HepG2 (cell line): ENCODE data around the gene ATOH8. TPM values are rescaled to one million over a fixed set of nuclear protein-coding genes. Genes with fewer than 3 reads are reported as not detected.

Source experiments
- ATAC-seq: fragments of 200-7000 bp; cut with Tn5 transposase; 3 replicates; pipeline ENCODE4 v1.9.1; 2020; ENCODE audit warnings: mild to moderate bottlenecking, moderate library complexity
- BruUV-seq: library from RNA; stranded (reverse); fragments of 400-500 nt; replicated peaks from 2 replicates; lab custom pipeline; 2021; lab: Mats Ljungman, UMichigan
- CTCF ChIA-PET: fragments of 300-600 bp; formaldehyde crosslinking; extraction: SDS; loops from one replicate; lab custom pipeline; 2021; ENCODE audit warnings: low total read pairs, inconsistent platforms, low intra/inter-chr PET ratio; lab: Yijun Ruan, JAX
- POLR2A ChIA-PET: fragments of 350-600 bp; sonication (Branson Sonifier 250); formaldehyde crosslinking; loops from one replicate; lab custom pipeline; 2020; ENCODE audit warnings: antibody characterized with exemption, inconsistent platforms; lab: Yijun Ruan, JAX
- DNase-seq: peaks from one replicate; pipeline ENCODE4 v3.0.0-alpha.2; 2015; ENCODE audit warnings: low spot score
- FAIRE-seq: peaks from 3 replicates; lab custom pipeline; 2011; peaks lifted over from hg19 to GRCh38; lab: Jason Lieb, UNC
- H2AFZ ChIP-seq: one replicate; pipeline ENCODE4 v1.6.1; 2011; ENCODE audit warnings: low read length, inconsistent platforms
- H3K27ac ChIP-seq: fragments of 300-600 bp; 3 replicates; pipeline ENCODE4 v1.8.0; 2011; ENCODE audit warnings: mixed run types, mild to moderate bottlenecking, mixed read lengths, low read length, inconsistent platforms; ENCODE audit not compliant: insufficient read depth; ENCODE audit errors: extremely low read length
- H3K27me3 ChIP-seq, 2 experiments: fragments of 200-600 bp in 1 of 2; 2 replicates in 1 of 2; 3 replicates in 1 of 2; pipeline versions ENCODE4 v1.6.0 to v1.8.0; 2011; ENCODE audit warnings: low read length in 2 of 2, mild to moderate bottlenecking in 2 of 2, moderate library complexity in 2 of 2, inconsistent platforms in 1 of 2; ENCODE audit not compliant: insufficient read depth in 2 of 2, control insufficient read depth in 1 of 2
- H3K36me3 ChIP-seq, 2 experiments: fragments of 200-600 bp in 1 of 2; replicated peaks in 1 of 2; 2 replicates in 1 of 2; 3 replicates in 1 of 2; pipeline versions ENCODE4 v1.5.1 to v1.8.0; 2011; ENCODE audit warnings: low read length in 2 of 2, inconsistent platforms in 1 of 2; ENCODE audit not compliant: insufficient read depth in 2 of 2, control insufficient read depth in 1 of 2
- H3K4me1 ChIP-seq: 2 replicates; pipeline ENCODE4 v1.5.1; 2012; ENCODE audit warnings: low read length, inconsistent platforms; ENCODE audit not compliant: insufficient read depth
- H3K4me2 ChIP-seq: 2 replicates; pipeline ENCODE4 v1.6.0; 2011; ENCODE audit warnings: low read depth, low read length, inconsistent platforms
- H3K4me3 ChIP-seq, 3 experiments: fragments of 200-600 bp in 1 of 3; sonication (generic), shearing (Covaris generic) in 1 of 3; replicated peaks in 1 of 3; 2 replicates each; pipeline ENCODE4 v1.5.1; 2011 to 2016; ENCODE audit warnings: low read length in 3 of 3, inconsistent platforms in 2 of 3, low read depth in 2 of 3, mild to moderate bottlenecking in 2 of 3, control low read depth in 1 of 3, mixed read lengths in 1 of 3; ENCODE audit not compliant: insufficient read depth in 1 of 3
- H3K79me2 ChIP-seq: one replicate; pipeline ENCODE4 v1.6.1; 2011; ENCODE audit warnings: low read length, inconsistent platforms; ENCODE audit not compliant: insufficient read depth
- H3K9ac ChIP-seq: 2 replicates; pipeline ENCODE4 v1.6.0; 2011; ENCODE audit warnings: mild to moderate bottlenecking, low read depth, low read length, inconsistent platforms; ENCODE audit not compliant: insufficient read depth
- H3K9me3 ChIP-seq: 2 replicates; pipeline ENCODE4 v1.5.1; 2012; ENCODE audit warnings: mild to moderate bottlenecking, low read length
- H4K20me1 ChIP-seq: 2 replicates; pipeline ENCODE4 v1.6.0; 2011; ENCODE audit warnings: inconsistent platforms, mild to moderate bottlenecking, low read length, moderate library complexity; ENCODE audit not compliant: insufficient read depth
- ARNT2 ChIP-seq: sonication (generic); formaldehyde crosslinking; IDR thresholded peaks from 2 replicates; pipeline ENCODE4 v1.8.0; 2022; ENCODE audit warnings: mild to moderate bottlenecking, low read depth, missing genetic modification reagents, moderate library complexity
- LCORL ChIP-seq, 2 experiments: fragments of 450-650 bp in 1 of 2; sonication (generic) in 1 of 2; formaldehyde crosslinking in 1 of 2; IDR thresholded peaks; 2 replicates each; pipeline versions ENCODE4 v1.5.0 to v1.6.1; 2017 to 2020; ENCODE audit warnings: antibody characterized with exemption in 1 of 2, missing genetic modification reagents in 1 of 2
- PAWR ChIP-seq: sonication (generic); formaldehyde crosslinking; IDR thresholded peaks from 2 replicates; pipeline ENCODE4 v1.4.0; 2020; ENCODE audit warnings: missing genetic modification reagents, mild to moderate bottlenecking, borderline replicate concordance
- SMAD3 ChIP-seq: sonication (generic); formaldehyde crosslinking; IDR thresholded peaks from 2 replicates; pipeline ENCODE4 v1.4.0; 2020; ENCODE audit warnings: missing genetic modification reagents
- ZFP1 ChIP-seq: IDR thresholded peaks from 2 replicates; pipeline ENCODE4 v1.6.1; 2016
- ZFP36L2 ChIP-seq: sonication (generic); formaldehyde crosslinking; IDR thresholded peaks from 2 replicates; pipeline ENCODE4 v1.4.0; 2020; ENCODE audit warnings: missing genetic modification reagents
- ZNF205 ChIP-seq: IDR thresholded peaks from 2 replicates; pipeline ENCODE4 v1.6.1; 2018; ENCODE audit warnings: missing biosample characterization, missing genetic modification reagents
- WGBS: methylation state at CpG from one replicate; pipeline ENCODE4 v1.1.6; 2017; ENCODE audit warnings: low lambda C conversion rate; 5-methylcytosine and 5-hydroxymethylcytosine counted together
- in situ Hi-C: cut with HindIII; loops from 2 replicates; pipeline ENCODE4 v1.10.0; 2017; ENCODE audit warnings: low pct_unique_long_range_greater_than_20kb; ENCODE audit not compliant: extremely low pct_ligation_motif_present
- intact Hi-C: fragments of 100-400 bp; cut with micrococcal nuclease; formaldehyde crosslinking; loops from one replicate; pipeline ENCODE4 v1.10.0; 2022; ENCODE audit not compliant: unreplicated experiment
- polyA plus RNA-seq, 8 experiments: library from polyadenylated mRNA; depleted of rRNA in 3 of 8; stranded (reverse) in 7 of 8; unstranded in 1 of 8; fragments of >200 nt; fragmentation: Illumina TruSeq in 4 of 8; extraction: Trizol in 4 of 8; gene quantifications; 2 replicates each; pipeline versions ENCODE4 v1.2.1 to v1.2.3, GENCODE V29; 2011 to 2016; ENCODE audit warnings: low read depth in 4 of 8, missing spikeins in 1 of 8, mixed read lengths in 1 of 8; ENCODE audit not compliant: insufficient read depth in 1 of 8
- total RNA-seq, 5 experiments: library from RNA; depleted of rRNA; stranded (reverse); fragments of >200 nt; fragmentation: Illumina TruSeq; extraction: Trizol; gene quantifications; 2 replicates each; pipeline ENCODE4 v1.2.3, GENCODE V29; 2016; ENCODE audit warnings: low read depth in 1 of 5
- TF ChIP-seq, protein P1 (sequence below): sonication (generic); formaldehyde crosslinking; IDR thresholded peaks from 2 replicates; pipeline ENCODE4 v1.5.0; 2020; ENCODE audit warnings: missing genetic modification reagents
- TF ChIP-seq, protein P2 (sequence below): sonication (generic); formaldehyde crosslinking; IDR thresholded peaks from 2 replicates; pipeline ENCODE4 v1.5.0; 2020; ENCODE audit warnings: mild to moderate bottlenecking, missing genetic modification reagents
- TF ChIP-seq, protein P3 (sequence below): IDR thresholded peaks from 2 replicates; pipeline ENCODE4 v1.6.1; 2016
- TF ChIP-seq, protein P4 (sequence below): sonication (generic); formaldehyde crosslinking; IDR thresholded peaks from 2 replicates; pipeline ENCODE4 v1.5.0; 2020; ENCODE audit warnings: mild to moderate bottlenecking, missing genetic modification reagents
- TF ChIP-seq, protein P5 (sequence below): sonication (generic); formaldehyde crosslinking; IDR thresholded peaks from 2 replicates; pipeline ENCODE4 v1.4.0; 2020; ENCODE audit warnings: mild to moderate bottlenecking, missing genetic modification reagents

The ATOH8 gene
- total and polyA plus RNA-seq, 2 of the 13 experiments (the other 11 are each of a cell fraction or from before 2014, with no cell fraction given): 0.13 to 0.61 TPM

DNA sequence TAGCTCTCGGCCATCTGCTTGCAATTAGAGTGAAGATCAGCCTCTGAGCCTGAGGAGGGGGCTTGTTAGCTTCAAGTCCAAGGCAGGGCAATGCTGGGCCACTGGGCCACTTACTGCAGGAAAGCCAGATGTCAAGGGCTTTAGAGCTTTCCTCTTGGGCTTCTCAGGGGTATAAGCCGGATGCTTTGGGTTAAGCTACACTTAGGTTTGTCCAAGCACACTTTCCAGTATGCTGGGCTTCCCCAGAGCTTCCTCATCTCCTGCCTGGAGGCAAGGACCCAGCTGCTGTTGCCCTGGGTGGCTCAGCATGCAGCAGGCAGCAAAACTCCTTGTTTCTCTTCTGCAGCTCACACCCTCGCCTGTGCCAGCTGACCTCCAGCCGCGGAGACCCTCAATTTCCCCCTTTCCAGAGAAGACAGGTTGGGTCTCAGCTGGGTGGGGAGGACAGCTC is 29.0 kb upstream of the ATOH8 start:
- ATAC-seq: no peak
- Histone ChIP-seq H3K9me3 (no peaks in the 10 kb centered on the region), H3K4me1 (peaks cover 16% of the 10 kb centered on the region; the same call in 1 of the 2 replicates), H4K20me1 (no peaks in the 10 kb centered on the region), H2AFZ (no peak overlapping the region), H3K79me2 (no peaks in the 10 kb centered on the region), H3K9ac (no peak overlapping the region), H3K4me2 (no peak overlapping the region), H3K27me3 (peaks cover 4 to 16% of the 10 kb centered on the region in 2 experiments), H3K36me3 (no peaks in the 10 kb centered on the region), H3K27ac (no peak overlapping the region), H3K4me3 (no peak overlapping the region)
- ChIA-PET POLR2A (interaction anchor here (0.6 kb wide), 1 partner anchor 383 kb away, joined by 3 read pairs; no protein-coding TSS in a partner anchor), CTCF (no interaction called here)
- intact Hi-C loops: no loop called here
- FAIRE-seq: no peak
- no peak for DNase-seq
- BruUV-seq: no TSS peak
- WGBS: 40% methylated on average over 5 of the region's 5 CpGs
- in situ Hi-C loops: loop anchor here (5.0 kb wide), 1 partner anchor 88 kb away; no protein-coding TSS in a partner anchor
- TF ChIP-seq SMAD3 (no peak), ZNF205 (CRISPR knock-in tag) (no peak), ARNT2 (CRISPR knock-in tag) (no peak), PAWR (CRISPR knock-in tag) (no peak), LCORL (IDR thresholded peaks at IDR 0.05) (no peak), LCORL (CRISPR knock-in tag; IDR thresholded peaks at IDR 0.05) (no peak), ZFP36L2 (CRISPR knock-in tag) (no peak), ZFP1 (no peak)
- TF ChIP-seq, protein P1, sequence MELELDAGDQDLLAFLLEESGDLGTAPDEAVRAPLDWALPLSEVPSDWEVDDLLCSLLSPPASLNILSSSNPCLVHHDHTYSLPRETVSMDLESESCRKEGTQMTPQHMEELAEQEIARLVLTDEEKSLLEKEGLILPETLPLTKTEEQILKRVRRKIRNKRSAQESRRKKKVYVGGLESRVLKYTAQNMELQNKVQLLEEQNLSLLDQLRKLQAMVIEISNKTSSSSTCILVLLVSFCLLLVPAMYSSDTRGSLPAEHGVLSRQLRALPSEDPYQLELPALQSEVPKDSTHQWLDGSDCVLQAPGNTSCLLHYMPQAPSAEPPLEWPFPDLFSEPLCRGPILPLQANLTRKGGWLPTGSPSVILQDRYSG (CRISPR knock-in tag): no peak
- TF ChIP-seq, protein P2, sequence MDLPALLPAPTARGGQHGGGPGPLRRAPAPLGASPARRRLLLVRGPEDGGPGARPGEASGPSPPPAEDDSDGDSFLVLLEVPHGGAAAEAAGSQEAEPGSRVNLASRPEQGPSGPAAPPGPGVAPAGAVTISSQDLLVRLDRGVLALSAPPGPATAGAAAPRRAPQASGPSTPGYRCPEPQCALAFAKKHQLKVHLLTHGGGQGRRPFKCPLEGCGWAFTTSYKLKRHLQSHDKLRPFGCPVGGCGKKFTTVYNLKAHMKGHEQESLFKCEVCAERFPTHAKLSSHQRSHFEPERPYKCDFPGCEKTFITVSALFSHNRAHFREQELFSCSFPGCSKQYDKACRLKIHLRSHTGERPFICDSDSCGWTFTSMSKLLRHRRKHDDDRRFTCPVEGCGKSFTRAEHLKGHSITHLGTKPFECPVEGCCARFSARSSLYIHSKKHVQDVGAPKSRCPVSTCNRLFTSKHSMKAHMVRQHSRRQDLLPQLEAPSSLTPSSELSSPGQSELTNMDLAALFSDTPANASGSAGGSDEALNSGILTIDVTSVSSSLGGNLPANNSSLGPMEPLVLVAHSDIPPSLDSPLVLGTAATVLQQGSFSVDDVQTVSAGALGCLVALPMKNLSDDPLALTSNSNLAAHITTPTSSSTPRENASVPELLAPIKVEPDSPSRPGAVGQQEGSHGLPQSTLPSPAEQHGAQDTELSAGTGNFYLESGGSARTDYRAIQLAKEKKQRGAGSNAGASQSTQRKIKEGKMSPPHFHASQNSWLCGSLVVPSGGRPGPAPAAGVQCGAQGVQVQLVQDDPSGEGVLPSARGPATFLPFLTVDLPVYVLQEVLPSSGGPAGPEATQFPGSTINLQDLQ (CRISPR knock-in tag): no peak
- TF ChIP-seq, protein P3, sequence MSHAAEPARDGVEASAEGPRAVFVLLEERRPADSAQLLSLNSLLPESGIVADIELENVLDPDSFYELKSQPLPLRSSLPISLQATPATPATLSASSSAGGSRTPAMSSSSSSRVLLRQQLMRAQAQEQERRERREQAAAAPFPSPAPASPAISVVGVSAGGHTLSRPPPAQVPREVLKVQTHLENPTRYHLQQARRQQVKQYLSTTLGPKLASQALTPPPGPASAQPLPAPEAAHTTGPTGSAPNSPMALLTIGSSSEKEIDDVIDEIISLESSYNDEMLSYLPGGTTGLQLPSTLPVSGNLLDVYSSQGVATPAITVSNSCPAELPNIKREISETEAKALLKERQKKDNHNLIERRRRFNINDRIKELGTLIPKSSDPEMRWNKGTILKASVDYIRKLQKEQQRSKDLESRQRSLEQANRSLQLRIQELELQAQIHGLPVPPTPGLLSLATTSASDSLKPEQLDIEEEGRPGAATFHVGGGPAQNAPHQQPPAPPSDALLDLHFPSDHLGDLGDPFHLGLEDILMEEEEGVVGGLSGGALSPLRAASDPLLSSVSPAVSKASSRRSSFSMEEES (CRISPR knock-in tag): no peak
- TF ChIP-seq, protein P4, sequence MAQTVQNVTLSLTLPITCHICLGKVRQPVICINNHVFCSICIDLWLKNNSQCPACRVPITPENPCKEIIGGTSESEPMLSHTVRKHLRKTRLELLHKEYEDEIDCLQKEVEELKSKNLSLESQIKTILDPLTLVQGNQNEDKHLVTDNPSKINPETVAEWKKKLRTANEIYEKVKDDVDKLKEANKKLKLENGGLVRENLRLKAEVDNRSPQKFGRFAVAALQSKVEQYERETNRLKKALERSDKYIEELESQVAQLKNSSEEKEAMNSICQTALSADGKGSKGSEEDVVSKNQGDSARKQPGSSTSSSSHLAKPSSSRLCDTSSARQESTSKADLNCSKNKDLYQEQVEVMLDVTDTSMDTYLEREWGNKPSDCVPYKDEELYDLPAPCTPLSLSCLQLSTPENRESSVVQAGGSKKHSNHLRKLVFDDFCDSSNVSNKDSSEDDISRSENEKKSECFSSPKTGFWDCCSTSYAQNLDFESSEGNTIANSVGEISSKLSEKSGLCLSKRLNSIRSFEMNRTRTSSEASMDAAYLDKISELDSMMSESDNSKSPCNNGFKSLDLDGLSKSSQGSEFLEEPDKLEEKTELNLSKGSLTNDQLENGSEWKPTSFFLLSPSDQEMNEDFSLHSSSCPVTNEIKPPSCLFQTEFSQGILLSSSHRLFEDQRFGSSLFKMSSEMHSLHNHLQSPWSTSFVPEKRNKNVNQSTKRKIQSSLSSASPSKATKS (CRISPR knock-in tag): no peak
- TF ChIP-seq, protein P5, sequence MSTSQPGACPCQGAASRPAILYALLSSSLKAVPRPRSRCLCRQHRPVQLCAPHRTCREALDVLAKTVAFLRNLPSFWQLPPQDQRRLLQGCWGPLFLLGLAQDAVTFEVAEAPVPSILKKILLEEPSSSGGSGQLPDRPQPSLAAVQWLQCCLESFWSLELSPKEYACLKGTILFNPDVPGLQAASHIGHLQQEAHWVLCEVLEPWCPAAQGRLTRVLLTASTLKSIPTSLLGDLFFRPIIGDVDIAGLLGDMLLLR (CRISPR knock-in tag): no peak
